Neuronal stem cell (in vitro differentiated cells): ENCODE measurements around the gene OR2A12. TPM values are rescaled to one million over a fixed set of nuclear protein-coding genes. Genes with fewer than 3 reads are reported as not detected.

Experiments used
- DNase-seq: peaks from one replicate; pipeline ENCODE4 v3.0.0-alpha.2; 2013; ENCODE audit warnings: low spot score
- H2AFZ ChIP-seq: one replicate; pipeline ENCODE4 v1.6.1; 2013; ENCODE audit warnings: mild to moderate bottlenecking, low read length, inconsistent platforms
- H2AK5ac ChIP-seq: 2 replicates; pipeline ENCODE4 v1.6.1; 2013; ENCODE audit warnings: low read depth, mild to moderate bottlenecking, inconsistent platforms, low read length, moderate library complexity, mixed read lengths
- H2BK120ac ChIP-seq: 2 replicates; pipeline ENCODE4 v1.6.1; 2013; ENCODE audit warnings: low read depth, mild to moderate bottlenecking, inconsistent platforms, low read length, moderate library complexity, mixed read lengths
- H2BK12ac ChIP-seq: one replicate; pipeline ENCODE4 v1.6.1; 2013; ENCODE audit warnings: low read length, inconsistent platforms
- H2BK15ac ChIP-seq: 2 replicates; pipeline ENCODE4 v1.6.1; 2013; ENCODE audit warnings: mild to moderate bottlenecking, low read length, inconsistent platforms, mixed read lengths
- H2BK5ac ChIP-seq: one replicate; pipeline ENCODE4 v1.6.1; 2013; ENCODE audit warnings: inconsistent platforms, mild to moderate bottlenecking, low read length, moderate library complexity
- H3K14ac ChIP-seq: one replicate; pipeline ENCODE4 v1.6.1; 2013; ENCODE audit warnings: low read length, inconsistent platforms
- H3K18ac ChIP-seq: 2 replicates; pipeline ENCODE4 v1.6.1; 2013; ENCODE audit warnings: low read length, inconsistent platforms
- H3K23ac ChIP-seq: 2 replicates; pipeline ENCODE4 v1.6.1; 2013; ENCODE audit warnings: low read depth, mild to moderate bottlenecking, mixed read lengths, low read length, inconsistent platforms; ENCODE audit not compliant: poor library complexity
- H3K27ac ChIP-seq: replicated peaks from 3 replicates; pipeline ENCODE4 v1.5.1; 2013; ENCODE audit warnings: low read length, inconsistent platforms
- H3K27me3 ChIP-seq, 3 experiments: 2 replicates each; pipeline ENCODE4 v1.6.1; 2013; ENCODE audit warnings: low read length in 3 of 3, mild to moderate bottlenecking in 2 of 3, inconsistent platforms in 1 of 3, low read depth in 1 of 3, mixed read lengths in 1 of 3, moderate library complexity in 1 of 3; ENCODE audit not compliant: control insufficient read depth in 3 of 3, insufficient read depth in 3 of 3
- H3K36me3 ChIP-seq, 2 donors: replicated peaks in 1 of 2; 2 replicates each; pipeline ENCODE4 v1.6.1; 2013; ENCODE audit warnings: low read length in 2 of 2; ENCODE audit not compliant: control insufficient read depth in 2 of 2, insufficient read depth in 2 of 2
- H3K4ac ChIP-seq: 2 replicates; pipeline ENCODE4 v1.6.1; 2013; ENCODE audit warnings: inconsistent platforms, mild to moderate bottlenecking, low read length, moderate library complexity
- H3K4me1 ChIP-seq, 2 donors: 1 replicate in 1 of 2; 2 replicates in 1 of 2; pipeline ENCODE4 v1.6.1; 2013; ENCODE audit warnings: low read length in 2 of 2, low read depth in 1 of 2; ENCODE audit not compliant: control insufficient read depth in 2 of 2, insufficient read depth in 1 of 2
- H3K4me2 ChIP-seq: one replicate; pipeline ENCODE4 v1.6.1; 2013; ENCODE audit warnings: mild to moderate bottlenecking, low read length, inconsistent platforms; ENCODE audit not compliant: insufficient read depth, poor library complexity, severe bottlenecking
- H3K4me3 ChIP-seq, 2 donors: 2 replicates each; pipeline ENCODE4 v1.5.1; 2013; ENCODE audit warnings: low read length in 2 of 2, mild to moderate bottlenecking in 2 of 2, inconsistent platforms in 1 of 2, moderate library complexity in 1 of 2
- H3K79me1 ChIP-seq: one replicate; pipeline ENCODE4 v1.6.1; 2013; ENCODE audit warnings: low read depth, mild to moderate bottlenecking, inconsistent platforms, low read length, moderate library complexity
- H3K9ac ChIP-seq: one replicate; pipeline ENCODE4 v1.6.1; 2013; ENCODE audit warnings: mild to moderate bottlenecking, low read depth, low read length, inconsistent platforms; ENCODE audit not compliant: poor library complexity
- H3K9me3 ChIP-seq, 2 donors: replicated peaks in 1 of 2; 2 replicates each; pipeline versions ENCODE3 to v1.6.1; 2013; ENCODE audit warnings: low read length in 2 of 2, mild to moderate bottlenecking in 2 of 2, inconsistent platforms in 1 of 2, low read depth in 1 of 2, mixed read lengths in 1 of 2, moderate library complexity in 1 of 2; ENCODE audit not compliant: control insufficient read depth in 2 of 2, insufficient read depth in 1 of 2
- H4K8ac ChIP-seq: one replicate; pipeline ENCODE4 v1.6.1; 2013; ENCODE audit warnings: low read depth, mild to moderate bottlenecking, inconsistent platforms, low read length, moderate library complexity
- H4K91ac ChIP-seq: one replicate; pipeline ENCODE4 v1.6.1; 2013; ENCODE audit warnings: low read length, low read depth, mild to moderate bottlenecking, inconsistent platforms; ENCODE audit not compliant: poor library complexity
- WGBS, 2 donors: extraction: QIAGEN DNeasy Blood & Tissue Kit; methylation state at CpG; one replicate each; pipeline ENCODE4 v1.1.7; 2013; ENCODE audit warnings: missing lambda C conversion rate in 2 of 2, mixed read lengths in 1 of 2; ENCODE audit not compliant: insufficient read length in 2 of 2, insufficient replicate concordance in 1 of 2; ENCODE audit errors: extremely low coverage in 2 of 2; 5-methylcytosine and 5-hydroxymethylcytosine counted together
- polyA plus RNA-seq, 2 experiments: library from polyadenylated mRNA; stranded (reverse); fragments of 200-250 nt; gene quantifications; one replicate each; pipeline ENCODE4 v1.2.3, GENCODE V29; 2013

OR2A12 gene
- not detected for polyA plus RNA-seq (2013, experiment 1 of 2)
- polyA plus RNA-seq (2013, experiment 2 of 2), result not detected

- Histone ChIP-seq H3K18ac (no peak within 1 kb of the TSS), H3K14ac (no peak within 1 kb of the TSS), H3K79me1 (peaks cover 2% of the 10 kb centered on the region), H2BK12ac (no peak within 1 kb of the TSS), H3K9me3 (no peaks in the 10 kb centered on the region), H3K4me2 (no peak within 1 kb of the TSS), H4K91ac (no peak within 1 kb of the TSS), H3K4me1 (no peaks in the 10 kb centered on the region), H3K23ac (no peak within 1 kb of the TSS), H3K4me3 (no peak within 1 kb of the TSS), H3K27ac (no peak within 1 kb of the TSS), H4K8ac (no peak within 1 kb of the TSS), H3K27me3 (no peaks in the 10 kb centered on the region), H2BK15ac (no peak within 1 kb of the TSS), H2AK5ac (no peak within 1 kb of the TSS), H2BK120ac (no peak within 1 kb of the TSS), H2BK5ac (no peak within 1 kb of the TSS), H3K9ac (no peak within 1 kb of the TSS), H2AFZ (no peak within 1 kb of the TSS), H3K36me3 (no peaks in the 10 kb centered on the region), H3K4ac (no peak within 1 kb of the TSS)
- no CpG with 5 or more reads among the region's 2 CpGs for WGBS, 2 donors
- no peak for DNase-seq
Measured at GRCh38 chr7:144085978-144086377, at the start of gene OR2A12. Gene OR2A12, plus strand, starts transcription at chr7:144086278. Its CDS starts 8,830 bp downstream, at chr7:144095108.

GRCh38 chr7:144036302-144036885 is 49.7 kb upstream of the OR2A12 start:
- WGBS, 2 donors, result no CpG with 5 or more reads among the region's 1 CpG
- H4K8ac ChIP-seq, result no peak overlapping the region
- H2BK5ac ChIP-seq, result no peak overlapping the region
- H3K4ac ChIP-seq, result no peak overlapping the region
- H3K4me1 ChIP-seq, result no peaks in the 10 kb centered on the region
- no peaks in the 10 kb centered on the region for H3K79me1 ChIP-seq
- no peak overlapping the region for H3K4me2 ChIP-seq
- no peak overlapping the region for H2AK5ac ChIP-seq
- no peak overlapping the region for H2BK15ac ChIP-seq
- no peak overlapping the region for H2BK12ac ChIP-seq
- no peaks in the 10 kb centered on the region for H3K9me3 ChIP-seq
- no peak for DNase-seq
- H3K27ac ChIP-seq, result no peak overlapping the region
- H3K9ac ChIP-seq, result no peak overlapping the region
- no peak overlapping the region for H2BK120ac ChIP-seq
- H3K36me3 ChIP-seq, result no peaks in the 10 kb centered on the region
- H2AFZ ChIP-seq, result no peak overlapping the region
- H3K18ac ChIP-seq, result no peak overlapping the region
- no peak overlapping the region for H4K91ac ChIP-seq
- H3K14ac ChIP-seq, result no peak overlapping the region
- H3K23ac ChIP-seq, result no peak overlapping the region
- H3K4me3 ChIP-seq, result no peak overlapping the region
- no peaks in the 10 kb centered on the region for H3K27me3 ChIP-seq

GRCh38 chr7:144037414-144038035 is 48.6 kb upstream of the OR2A12 start:
- no peak overlapping the region for H4K8ac ChIP-seq
- H3K4me1 ChIP-seq, result no peaks in the 10 kb centered on the region
- no CpG with 5 or more reads among the region's 1 CpG for WGBS, 2 donors
- H3K36me3 ChIP-seq, result no peaks in the 10 kb centered on the region
- no peak overlapping the region for H3K4me2 ChIP-seq
- no peak overlapping the region for H2BK120ac ChIP-seq
- no peak overlapping the region for H2AFZ ChIP-seq
- no peak overlapping the region for H3K27ac ChIP-seq
- H3K9me3 ChIP-seq, result no peaks in the 10 kb centered on the region
- no peak overlapping the region for H3K4ac ChIP-seq
- DNase-seq, result no peak
- no peak overlapping the region for H2BK12ac ChIP-seq
- no peak overlapping the region for H2BK5ac ChIP-seq
- no peak overlapping the region for H4K91ac ChIP-seq
- no peak overlapping the region for H3K23ac ChIP-seq
- no peak overlapping the region for H3K14ac ChIP-seq
- H3K9ac ChIP-seq, result no peak overlapping the region
- H2AK5ac ChIP-seq, result no peak overlapping the region
- H3K4me3 ChIP-seq, result no peak overlapping the region
- H3K79me1 ChIP-seq, result no peaks in the 10 kb centered on the region
- H3K18ac ChIP-seq, result no peak overlapping the region
- H3K27me3 ChIP-seq, result no peaks in the 10 kb centered on the region
- H2BK15ac ChIP-seq, result no peak overlapping the region

GRCh38 chr7:144038887-144039286 is 47.2 kb upstream of the OR2A12 start:
- Histone ChIP-seq H3K79me1 (no peaks in the 10 kb centered on the region), H2BK5ac (no peak overlapping the region), H4K91ac (no peak overlapping the region), H2BK12ac (no peak overlapping the region), H2AK5ac (no peak overlapping the region), H3K27me3 (no peaks in the 10 kb centered on the region), H4K8ac (no peak overlapping the region), H3K36me3 (no peaks in the 10 kb centered on the region), H3K14ac (no peak overlapping the region), H3K4me3 (no peak overlapping the region), H2BK120ac (no peak overlapping the region), H2AFZ (no peak overlapping the region), H2BK15ac (no peak overlapping the region), H3K9me3 (no peaks in the 10 kb centered on the region), H3K23ac (no peak overlapping the region), H3K4ac (no peak overlapping the region), H3K18ac (no peak overlapping the region), H3K4me2 (no peak overlapping the region), H3K27ac (no peak overlapping the region), H3K4me1 (no peaks in the 10 kb centered on the region), H3K9ac (no peak overlapping the region)
- DNase-seq, result no peak
- WGBS, 2 donors, result no CpG with 5 or more reads among the region's 4 CpGs
